KMS-11 (cell line): Measurements from ENCODE around the gene DHRS2.

Experiments used
- H2AFZ ChIP-seq: fragments of 200-600 bp; sonication (generic); 2 replicates; pipeline ENCODE4 v1.6.1; 2016; ENCODE audit warnings: antibody characterized with exemption, mixed run types, low read depth
- H3K27ac ChIP-seq: fragments of 200-600 bp; sonication (generic); 2 replicates; pipeline ENCODE4 v1.6.1; 2016; ENCODE audit warnings: mild to moderate bottlenecking, mixed run types
- H3K27me3 ChIP-seq: fragments of 200-600 bp; sonication (generic); 2 replicates; pipeline ENCODE4 v1.6.1; 2017; ENCODE audit warnings: mild to moderate bottlenecking, low read depth, mixed run types, moderate library complexity; ENCODE audit not compliant: insufficient read depth
- H3K36me3 ChIP-seq: fragments of 200-600 bp; sonication (generic); 2 replicates; pipeline ENCODE4 v1.6.1; 2017; ENCODE audit warnings: mild to moderate bottlenecking, mixed run types; ENCODE audit not compliant: insufficient read depth
- H3K4me1 ChIP-seq: fragments of 200-600 bp; sonication (generic); 2 replicates; pipeline ENCODE4 v1.6.1; 2016; ENCODE audit warnings: mild to moderate bottlenecking, low read depth, mixed run types; ENCODE audit not compliant: poor library complexity, severe bottlenecking
- H3K4me2 ChIP-seq: fragments of 200-600 bp; sonication (generic); 2 replicates; pipeline ENCODE4 v1.7.0; 2016; ENCODE audit warnings: mild to moderate bottlenecking, mixed run types
- H3K4me3 ChIP-seq: fragments of 200-600 bp; sonication (generic); IDR thresholded peaks from 2 replicates; pipeline ENCODE4 v1.6.1; 2017; ENCODE audit warnings: low read depth, low read length, mixed read lengths; ENCODE audit not compliant: insufficient read depth
- H3K79me2 ChIP-seq: fragments of 200-600 bp; sonication (generic); 2 replicates; pipeline ENCODE4 v1.6.1; 2016; ENCODE audit warnings: low read depth, mixed run types; ENCODE audit not compliant: insufficient read depth
- H3K9ac ChIP-seq: fragments of 200-600 bp; sonication (generic); 2 replicates; pipeline ENCODE4 v1.6.1; 2016; ENCODE audit warnings: mild to moderate bottlenecking, mixed run types
- H4K20me1 ChIP-seq: fragments of 200-600 bp; sonication (generic); 2 replicates; pipeline ENCODE4 v1.6.1; 2016; ENCODE audit warnings: mild to moderate bottlenecking, mixed run types; ENCODE audit not compliant: insufficient read depth
- CTCF ChIP-seq: fragments of 200-600 bp; sonication (generic); conservative IDR thresholded peaks from 2 replicates; pipeline ENCODE4 v1.6.1; 2017; ENCODE audit warnings: low read depth, mild to moderate bottlenecking, antibody characterized with exemption, low read length, moderate library complexity, mixed read lengths

Gene DHRS2

GRCh38 chr14:23667134-23667533 lies 31.0 kb downstream of the DHRS2 start:
- Histone ChIP-seq H3K79me2 (no peaks in the 10 kb centered on the region), H3K4me2 (no peak overlapping the region), H3K27me3 (no peaks in the 10 kb centered on the region), H3K4me3 (no peak overlapping the region), H3K36me3 (no peaks in the 10 kb centered on the region), H2AFZ (no peak overlapping the region), H3K9ac (no peak overlapping the region), H3K27ac (no peak overlapping the region), H3K4me1 (no peaks in the 10 kb centered on the region), H4K20me1 (no peaks in the 10 kb centered on the region)
- no peak for TF ChIP-seq CTCF

GRCh38 chr14:23669441-23669840 lies 33.3 kb downstream of the DHRS2 start:
- no peak overlapping the region for H3K27ac ChIP-seq
- no peak overlapping the region for H2AFZ ChIP-seq
- H3K27me3 ChIP-seq = no peaks in the 10 kb centered on the region
- TF ChIP-seq CTCF = no peak
- no peaks in the 10 kb centered on the region for H3K36me3 ChIP-seq
- H3K4me3 ChIP-seq = no peak overlapping the region
- no peaks in the 10 kb centered on the region for H3K79me2 ChIP-seq
- no peak overlapping the region for H3K9ac ChIP-seq
- no peaks in the 10 kb centered on the region for H4K20me1 ChIP-seq
- H3K4me2 ChIP-seq = no peak overlapping the region
- H3K4me1 ChIP-seq = no peaks in the 10 kb centered on the region

GRCh38 chr14:23670481-23670880 lies 34.3 kb downstream of the DHRS2 start:
- no peaks in the 10 kb centered on the region for H3K27me3 ChIP-seq
- no peaks in the 10 kb centered on the region for H3K79me2 ChIP-seq
- H3K4me1 ChIP-seq = no peaks in the 10 kb centered on the region
- no peak overlapping the region for H3K9ac ChIP-seq
- H2AFZ ChIP-seq = no peak overlapping the region
- H3K27ac ChIP-seq = no peak overlapping the region
- H4K20me1 ChIP-seq = no peaks in the 10 kb centered on the region
- no peak overlapping the region for H3K4me2 ChIP-seq
- no peaks in the 10 kb centered on the region for H3K36me3 ChIP-seq
- H3K4me3 ChIP-seq = no peak overlapping the region
- no peak for TF ChIP-seq CTCF

- Histone ChIP-seq H3K4me2 (no peak overlapping the region), H4K20me1 (no peaks in the 10 kb centered on the region), H3K27me3 (no peaks in the 10 kb centered on the region), H3K36me3 (no peaks in the 10 kb centered on the region), H3K27ac (no peak overlapping the region), H3K4me3 (no peak overlapping the region), H2AFZ (no peak overlapping the region), H3K4me1 (no peaks in the 10 kb centered on the region), H3K9ac (no peak overlapping the region), H3K79me2 (no peaks in the 10 kb centered on the region)
- no peak for TF ChIP-seq CTCF
These were observed 36.0 kb downstream of the DHRS2 start for GRCh38 chr14:23672200-23672599.

GRCh38 chr14:23675337-23675736 lies 39.2 kb downstream of the DHRS2 start:
- Histone ChIP-seq H4K20me1 (no peaks in the 10 kb centered on the region), H2AFZ (no peak overlapping the region), H3K27ac (no peak overlapping the region), H3K27me3 (no peaks in the 10 kb centered on the region), H3K79me2 (no peaks in the 10 kb centered on the region), H3K4me1 (no peaks in the 10 kb centered on the region), H3K36me3 (no peaks in the 10 kb centered on the region), H3K9ac (no peak overlapping the region), H3K4me3 (no peak overlapping the region), H3K4me2 (no peak overlapping the region)
- TF ChIP-seq CTCF = no peak
